Activated CD4-positive, alpha-beta T cell treated with anti-CD3 and anti-CD28 coated beads, Interleukin-2, amount 50 U/mL, for 4 hours (primary cell): Measurements from ENCODE around the gene BBC3.
"Not testable (repeated sequence)": the region's sequence is repeated elsewhere in the genome, so short reads cannot be mapped to it uniquely, and the experiment has no call there.

ENCODE experiments used
- DNase-seq, 2 experiments: peaks; one replicate each; pipeline ENCODE4 v3.0.0-alpha.2; 2020

The BBC3 gene

GRCh38 chr19:47230921-47231214 is at the start of gene BBC3:
Gene BBC3 (minus strand): TSS chr19:47231199. CDS start chr19:47228431, 2,768 bp downstream.
- DNase-seq, result no peak

DNA sequence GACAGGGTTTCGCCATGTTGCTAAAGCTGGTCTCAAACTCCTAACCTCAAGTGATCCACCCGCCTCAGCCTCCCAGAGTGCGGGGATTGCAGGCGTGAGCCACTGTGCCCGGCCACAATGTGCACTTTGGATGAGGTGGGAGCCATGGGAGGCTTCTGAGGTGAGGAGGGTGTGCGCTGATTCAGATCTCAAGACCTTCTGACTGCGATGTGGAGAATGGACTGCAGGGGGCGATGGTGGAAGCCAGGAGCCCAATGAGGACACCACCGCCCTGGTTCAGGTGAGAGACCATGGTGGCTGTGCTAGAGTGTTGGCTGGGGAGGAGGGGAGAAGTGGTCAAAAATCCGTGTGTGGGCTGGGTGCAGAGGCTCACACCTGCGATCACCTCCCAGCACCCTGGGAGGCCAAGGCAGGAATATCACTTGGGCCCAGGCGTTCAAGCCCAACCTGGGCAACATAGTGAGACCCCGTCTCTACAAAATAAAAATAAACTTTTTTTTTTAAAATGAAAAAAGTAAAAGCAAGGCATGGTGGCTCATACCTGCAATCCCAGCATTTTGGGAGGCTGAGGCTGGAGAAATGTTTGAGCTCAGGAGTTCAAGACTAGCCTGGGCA is 49.3 kb upstream of the BBC3 start:
- peak; percentile 50 to 54 for DNase-seq

- DNase-seq, result not testable (repeated sequence)
Observed at GRCh38 chr19:47276513-47276912, 45.5 kb upstream of the BBC3 start.

DNA sequence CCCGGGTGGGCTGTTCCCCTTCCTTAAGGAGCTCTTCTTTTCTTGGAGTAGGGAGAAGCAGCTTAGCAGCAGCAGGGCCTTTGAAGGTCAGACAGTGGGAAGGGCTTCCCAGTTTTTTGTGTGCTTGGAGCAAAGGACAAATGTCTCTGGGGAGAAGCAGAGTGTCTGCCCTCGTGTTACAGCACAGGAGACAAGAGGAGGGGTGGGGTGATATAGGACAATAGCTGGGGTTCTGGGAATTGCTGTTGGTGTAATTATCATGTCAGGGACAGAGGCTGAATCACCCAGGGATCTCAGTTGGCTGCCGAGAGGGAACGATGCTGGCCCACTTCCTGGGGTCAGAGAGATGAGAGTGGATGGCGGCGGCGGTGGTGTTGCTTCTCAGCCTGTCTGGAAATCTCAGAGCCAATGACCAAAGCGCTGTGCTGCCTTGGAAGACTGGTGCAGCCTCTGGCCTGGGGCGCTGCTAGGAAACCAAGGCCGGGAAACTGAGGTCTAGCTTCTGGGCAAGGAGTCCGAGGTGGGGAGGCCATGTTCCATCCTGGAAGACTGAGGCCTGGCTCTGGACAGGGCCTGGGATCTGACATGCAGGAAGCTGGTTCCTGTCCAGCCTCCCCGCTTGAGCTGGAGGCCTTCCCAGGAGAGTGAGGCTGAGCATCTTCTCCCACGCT is 44.9 kb upstream of the BBC3 start:
- DNase-seq, result no peak

DNA sequence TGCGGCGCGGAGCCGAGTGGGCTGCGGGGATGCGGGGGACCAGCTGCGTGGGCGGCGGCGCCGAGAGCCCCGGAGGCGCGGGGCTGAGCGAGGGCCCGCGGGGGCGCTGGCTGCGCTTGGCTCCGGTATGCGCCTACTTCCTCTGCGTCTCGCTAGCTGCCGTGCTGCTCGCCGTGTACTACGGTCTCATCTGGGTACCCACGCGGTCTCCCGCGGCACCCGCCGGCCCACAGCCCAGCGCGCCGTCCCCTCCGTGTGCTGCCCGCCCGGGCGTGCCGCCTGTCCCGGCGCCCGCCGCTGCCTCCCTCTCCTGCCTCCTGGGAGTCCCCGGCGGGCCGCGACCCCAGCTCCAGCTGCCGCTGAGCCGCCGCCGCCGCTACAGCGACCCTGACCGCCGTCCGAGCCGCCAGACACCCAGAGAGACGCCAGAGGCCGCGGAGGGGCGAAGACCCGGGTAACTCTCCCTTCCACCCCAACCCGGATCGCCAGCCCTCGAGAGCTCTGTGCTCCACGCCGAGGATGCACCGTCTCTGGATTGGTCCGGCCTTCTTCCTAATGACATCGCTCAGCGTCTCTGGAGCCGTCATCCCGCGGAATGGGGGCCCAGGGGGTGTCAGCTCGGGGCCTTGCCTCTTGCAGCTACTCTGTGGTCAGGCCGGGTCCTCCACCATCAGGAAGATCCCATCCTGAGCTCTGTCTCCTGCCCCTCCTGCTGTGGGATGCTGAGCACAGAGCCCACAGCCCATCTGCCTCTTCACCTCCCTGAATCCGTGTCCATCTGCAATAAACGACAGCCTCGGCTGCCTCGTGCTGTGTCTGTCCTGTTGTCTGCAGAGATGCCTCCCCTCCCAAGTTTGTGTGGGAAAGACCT is 44.1 kb upstream of the BBC3 start:
- DNase-seq, result no peak

GRCh38 chr19:47274071-47274890 is 43.3 kb upstream of the BBC3 start, which contains the start of gene INAFM1:
Gene INAFM1 (plus strand): TSS chr19:47274885. CDS start chr19:47274920, 35 bp downstream.
- DNase-seq, result peak; percentile 100

DNA sequence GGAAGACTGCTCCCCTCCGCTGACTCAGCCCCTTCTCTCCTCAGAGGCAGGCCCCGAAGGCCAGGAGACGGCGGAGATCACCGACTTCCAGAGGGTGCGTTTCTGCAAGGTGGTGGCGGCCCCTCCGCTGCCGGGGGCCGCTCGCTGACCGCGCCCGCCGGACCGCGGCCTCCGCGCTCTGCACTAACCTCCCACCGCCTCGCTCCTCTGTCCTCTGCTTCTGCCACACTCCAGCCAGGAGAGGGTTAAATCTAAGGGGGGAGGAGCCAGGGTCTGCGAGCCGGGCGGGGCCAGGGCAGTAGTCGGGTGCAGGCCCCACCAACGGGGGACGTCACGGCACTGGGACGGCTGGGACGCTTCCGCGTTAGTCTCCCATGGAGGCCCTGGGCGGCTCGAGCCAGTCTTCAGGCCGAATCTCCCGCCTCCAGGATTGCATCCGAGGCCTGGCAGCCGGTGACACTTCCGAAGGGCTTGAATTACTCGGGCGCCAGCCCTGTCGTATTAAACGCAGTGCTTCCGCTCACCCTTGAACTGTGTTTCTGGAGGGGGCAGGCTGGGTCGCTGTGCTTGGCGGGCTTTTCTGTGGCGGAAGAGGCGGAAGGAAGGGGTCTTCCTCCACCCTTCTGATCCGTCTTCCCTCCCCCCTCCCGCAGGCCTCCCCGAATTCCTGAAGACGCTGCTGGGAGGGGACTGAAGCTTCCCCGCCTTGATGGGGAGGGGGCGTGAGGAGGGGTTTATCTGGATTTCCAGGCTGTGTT is 42.5 kb upstream of the BBC3 start:
- peak; percentile 87 for DNase-seq

DNA sequence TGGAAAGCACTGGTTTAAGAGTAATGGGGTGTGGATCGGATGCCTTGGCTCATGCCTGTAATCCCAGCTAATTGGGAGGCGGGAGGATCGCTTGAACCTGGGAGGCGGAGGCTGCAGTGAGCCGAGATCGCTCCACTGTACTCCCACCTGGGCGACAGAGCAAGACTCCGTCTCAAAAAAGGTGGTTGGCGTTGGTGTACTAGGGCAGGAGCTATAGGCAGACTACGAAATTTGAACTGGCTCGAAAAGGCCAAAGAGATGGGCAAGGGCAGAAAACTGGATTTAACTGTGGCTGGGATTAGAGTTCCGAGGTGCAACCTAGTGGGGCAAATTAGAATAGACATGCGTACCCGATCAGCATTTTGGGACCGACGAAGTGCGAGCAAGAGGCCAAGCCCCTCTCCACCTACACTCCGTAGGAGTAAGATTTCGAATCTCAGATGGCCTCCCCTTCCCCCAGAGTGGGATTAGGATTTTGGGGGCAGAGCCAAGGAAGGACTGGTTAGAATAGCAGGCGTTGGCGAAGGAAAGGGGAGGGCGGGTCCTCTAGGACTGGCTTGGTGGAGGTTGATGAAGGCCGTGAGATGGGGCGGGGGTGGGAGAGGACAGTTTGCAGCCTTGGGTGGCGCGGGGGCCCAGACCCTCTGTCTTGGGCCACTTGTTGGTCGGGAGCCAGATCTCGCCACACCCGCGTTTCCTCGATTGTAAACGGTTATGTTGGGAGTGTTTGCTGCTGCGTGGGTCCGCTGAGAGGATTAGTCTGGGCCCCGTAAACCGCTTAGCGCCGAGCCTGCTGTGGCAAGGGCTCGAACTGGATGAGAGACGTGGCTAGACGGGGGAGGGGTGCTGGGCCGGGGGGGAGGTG is 41.7 kb upstream of the BBC3 start:
- DNase-seq, result peak in 1 of 2 experiments; percentile 66

- DNase-seq, result no peak
Observed at GRCh38 chr19:47271949-47272348, 41.0 kb upstream of the BBC3 start.

GRCh38 chr19:47270408-47270807 is 39.4 kb upstream of the BBC3 start:
- no peak for DNase-seq

- no peak for DNase-seq
Observed at GRCh38 chr19:47269596-47269995, 38.6 kb upstream of the BBC3 start.

- DNase-seq, result no peak
Observed at GRCh38 chr19:47268028-47268427, 37.0 kb upstream of the BBC3 start.

DNA sequence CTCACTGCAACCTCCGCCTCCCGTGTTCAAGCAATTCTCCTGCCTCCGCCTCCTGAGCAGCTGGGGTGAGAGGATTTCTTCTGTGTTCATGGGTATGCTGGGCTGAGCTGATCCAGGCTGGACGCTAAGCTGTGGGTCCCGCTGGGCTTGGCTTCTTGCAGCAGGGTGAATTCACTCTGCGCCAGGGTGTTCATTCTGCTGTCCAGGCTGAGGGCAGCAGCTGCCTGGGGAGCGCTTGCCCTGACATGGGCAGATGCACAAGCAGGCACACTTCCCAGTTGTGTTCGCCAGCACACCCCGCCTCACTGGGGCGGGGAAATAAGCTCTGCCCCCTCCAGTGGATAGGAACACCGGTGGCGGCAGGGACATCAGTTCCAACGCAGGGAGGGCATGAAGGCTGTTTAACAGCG is 36.4 kb upstream of the BBC3 start:
- DNase-seq, result no peak

DNA sequence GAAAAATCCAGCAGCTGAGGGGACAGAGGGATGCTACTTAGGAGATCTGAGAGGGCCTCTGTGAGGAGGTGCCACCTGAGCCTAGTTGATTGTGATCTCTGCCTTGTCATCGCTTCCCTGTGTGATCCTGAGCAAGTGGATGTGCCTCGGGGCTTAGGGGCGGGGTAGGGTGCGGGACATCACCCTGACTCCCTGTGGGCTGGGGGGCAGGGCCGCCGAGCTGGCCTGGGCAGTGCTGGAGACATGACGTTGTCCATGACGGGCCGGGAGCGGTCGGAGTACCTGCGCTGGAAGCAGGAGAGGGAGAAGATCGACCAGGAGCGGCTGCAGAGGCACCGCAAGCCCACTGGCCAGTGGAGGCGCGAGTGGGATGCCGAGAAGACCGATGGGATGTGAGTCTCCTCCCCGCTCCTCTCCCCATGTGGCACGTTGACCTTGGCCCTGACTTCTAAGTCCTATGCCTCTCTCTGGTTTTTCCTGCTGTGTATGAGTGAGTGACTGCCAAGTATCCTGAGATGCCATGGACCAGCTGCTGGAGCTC is 35.5 kb upstream of the BBC3 start:
- DNase-seq, result no peak

GRCh38 chr19:47264629-47265028 is 33.6 kb upstream of the BBC3 start:
- no peak for DNase-seq

DNA sequence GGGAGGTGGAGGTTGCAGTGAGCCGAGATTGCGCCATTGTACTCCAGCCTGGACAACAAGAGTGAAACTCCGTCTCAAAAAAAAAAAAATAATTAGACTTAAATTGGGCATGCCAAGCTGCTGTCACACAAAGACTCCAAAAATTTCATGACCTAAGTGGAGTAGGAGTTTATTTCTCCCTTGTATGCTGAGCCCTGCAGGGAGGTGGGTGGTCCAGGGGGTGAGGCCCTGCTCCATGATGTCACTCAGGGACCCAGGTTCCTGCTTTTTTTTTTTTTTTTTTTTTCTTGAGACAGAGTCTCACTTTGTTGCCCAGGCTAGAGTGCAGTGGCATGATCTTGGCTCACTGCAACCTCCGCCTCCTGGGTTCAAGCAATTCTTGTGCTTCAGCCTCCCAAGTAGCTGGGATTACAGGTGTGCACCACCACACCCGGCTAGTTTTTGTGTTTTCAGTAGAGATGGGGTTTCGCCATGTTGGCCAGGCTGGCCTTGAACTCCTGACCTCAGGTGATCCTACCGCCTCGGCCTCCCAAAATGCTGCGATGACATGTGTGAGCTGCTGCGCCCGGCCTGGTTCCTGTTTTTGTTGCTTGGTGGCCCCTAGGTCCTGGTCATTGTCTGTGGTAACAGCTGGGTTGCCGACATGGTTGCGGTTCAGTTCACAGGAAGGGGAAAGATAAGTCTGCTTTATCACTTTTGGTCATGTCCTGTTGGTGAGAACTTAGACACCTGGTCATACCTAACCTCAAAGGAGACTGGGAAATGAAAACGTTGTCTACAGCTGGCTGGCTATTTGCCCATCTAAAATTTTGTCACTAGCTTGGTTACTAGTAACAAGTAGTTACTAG is 31.2 kb upstream of the BBC3 start:
- DNase-seq, result not testable (repeated sequence)

DNA sequence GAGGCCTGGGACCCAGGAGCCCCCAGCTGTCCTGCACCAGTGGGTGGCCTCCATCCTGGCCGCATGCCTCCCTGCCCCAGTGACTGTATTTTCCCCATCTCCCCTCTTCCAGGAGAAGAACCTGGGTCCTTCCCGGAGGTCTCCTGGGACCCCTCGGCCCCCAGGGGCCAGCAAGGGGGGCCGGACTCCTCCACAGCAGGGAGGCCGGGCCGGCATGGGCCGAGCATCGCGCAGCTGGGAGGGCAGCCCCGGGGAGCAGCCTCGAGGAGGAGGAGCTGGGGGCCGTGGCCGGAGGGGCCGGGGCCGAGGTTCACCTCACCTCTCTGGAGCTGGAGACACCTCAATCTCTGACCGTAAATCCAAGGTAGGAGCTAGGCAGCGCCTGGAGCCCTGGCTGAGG is 29.5 kb upstream of the BBC3 start:
- no peak for DNase-seq

DNA sequence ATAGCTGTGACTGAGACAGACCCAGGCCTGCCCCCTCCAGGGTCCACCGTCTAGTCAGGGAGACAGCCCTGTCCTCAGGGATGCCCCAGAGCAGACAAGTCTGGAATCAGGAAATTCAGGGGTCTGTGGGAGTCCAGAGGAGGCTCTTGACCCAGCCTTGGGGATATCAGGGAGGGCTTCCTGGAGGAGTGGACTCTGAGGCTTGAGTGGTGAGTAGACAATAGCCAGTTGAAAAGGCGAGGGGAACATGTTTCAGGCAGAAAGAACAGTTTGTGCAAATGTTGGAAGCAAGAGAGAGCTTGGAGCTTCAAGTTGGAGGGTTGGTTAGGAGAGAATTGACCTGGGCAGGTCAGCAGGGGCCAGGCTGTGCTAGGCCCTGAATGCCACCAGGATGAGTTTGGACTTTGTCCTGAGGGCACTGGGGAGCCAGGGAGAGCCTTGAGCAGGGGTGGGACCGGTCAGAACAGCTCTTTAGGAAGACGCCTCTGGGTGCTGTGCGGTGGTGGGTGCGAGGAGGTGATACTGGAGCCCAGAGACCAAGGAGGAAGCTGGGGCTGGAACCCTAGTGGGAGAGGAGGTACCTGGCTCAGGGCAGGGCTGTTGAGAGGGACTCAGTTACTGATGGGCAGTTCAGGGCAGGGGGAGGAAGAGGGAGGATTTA is 28.0 kb upstream of the BBC3 start:
- DNase-seq, result no peak

DNA sequence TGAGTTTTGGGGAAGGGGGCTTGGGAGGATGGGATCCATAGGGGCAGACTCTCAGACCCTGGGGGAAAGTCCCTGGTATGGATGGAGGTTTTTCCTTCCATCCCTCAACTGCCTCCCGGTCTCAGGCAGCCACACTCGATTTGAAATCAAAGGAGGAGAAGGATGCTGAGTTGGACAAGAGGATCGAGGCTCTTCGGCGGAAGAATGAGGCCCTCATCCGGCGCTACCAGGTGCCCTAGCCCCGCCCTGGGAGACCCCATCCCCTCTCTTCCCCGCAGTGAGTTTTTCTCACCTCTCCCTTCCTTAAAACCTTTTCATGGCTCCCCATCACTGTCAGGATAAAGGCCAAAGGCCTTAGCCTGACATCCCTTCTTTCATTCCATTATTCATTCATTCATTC is 27.4 kb upstream of the BBC3 start:
- no peak for DNase-seq
